Measurements from ENCODE around the gene NFE2L2. TPM values are rescaled to one million over a fixed set of nuclear protein-coding genes. Genes with fewer than 3 reads are reported as not detected.
"Not testable (repeated sequence)": the region's sequence is repeated elsewhere in the genome, so short reads cannot be mapped to it uniquely, and the experiment has no call there.

NFE2L2 gene
- total RNA-seq, 2 experiments from 2014 or later: 71.0 to 78.8 TPM

DNA sequence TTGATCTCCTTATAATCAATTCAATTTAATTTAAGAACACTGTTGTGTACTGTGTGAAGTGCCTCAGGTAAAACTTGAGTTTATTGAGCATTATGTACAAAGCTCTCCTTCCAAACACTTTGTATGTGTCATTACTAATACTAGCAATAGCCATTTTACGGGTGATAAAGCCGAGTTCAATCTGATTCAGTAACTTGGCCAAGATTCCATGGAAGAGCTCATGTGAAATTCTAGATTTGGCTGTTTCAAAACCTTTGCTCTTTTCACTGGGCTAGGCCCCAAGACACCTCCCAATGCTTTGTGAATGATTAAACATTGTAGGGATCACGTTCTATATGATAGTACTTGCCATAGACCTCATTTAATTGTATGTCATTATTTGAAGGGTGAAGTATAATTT, 8.9 kb upstream of the NFE2L2 start:
- peaks cover 31% of the 10 kb centered on the region for H3K4me1 Mint-ChIP-seq
- ATAC-seq (ENCODE audit: low read depth) (no peak), DNase-seq (no peak)
- POLR2A ChIA-PET: interaction anchor here (1.6 to 2.5 kb wide), 2 partner anchors 8 to 9 kb away, joined by 9 to 20 read pairs; partner anchors contain the start of gene NFE2L2
- H3K4me3 Mint-ChIP-seq: no peak overlapping the region
- peaks cover 1% of the 10 kb centered on the region for H3K9me3 Mint-ChIP-seq
- H3K36me3 Mint-ChIP-seq: peaks cover 2% of the 10 kb centered on the region
- no peak overlapping the region for H3K27ac Mint-ChIP-seq
- no peaks in the 10 kb centered on the region for H3K27me3 Mint-ChIP-seq

DNA sequence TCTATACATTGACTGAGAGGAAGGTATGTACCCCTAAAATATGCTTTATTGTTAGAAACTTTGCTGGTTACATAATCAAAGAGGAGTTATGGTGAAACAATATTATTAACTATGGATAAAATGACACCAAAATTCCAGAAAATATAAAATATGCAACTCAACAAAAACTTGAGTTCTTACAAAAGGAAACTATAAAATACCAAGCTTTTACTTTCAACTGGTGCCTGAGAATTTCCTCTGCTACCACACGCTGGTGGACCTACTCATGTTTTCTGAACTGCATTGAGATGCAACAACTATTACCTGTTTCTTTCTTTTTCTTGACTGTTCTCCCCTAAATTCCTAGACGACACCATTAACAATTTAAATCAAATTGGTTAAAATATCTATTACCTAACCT, 8.2 kb upstream of the NFE2L2 start:
- DNase-seq: no peak
- peaks cover 36% of the 10 kb centered on the region for H3K4me1 Mint-ChIP-seq

DNA sequence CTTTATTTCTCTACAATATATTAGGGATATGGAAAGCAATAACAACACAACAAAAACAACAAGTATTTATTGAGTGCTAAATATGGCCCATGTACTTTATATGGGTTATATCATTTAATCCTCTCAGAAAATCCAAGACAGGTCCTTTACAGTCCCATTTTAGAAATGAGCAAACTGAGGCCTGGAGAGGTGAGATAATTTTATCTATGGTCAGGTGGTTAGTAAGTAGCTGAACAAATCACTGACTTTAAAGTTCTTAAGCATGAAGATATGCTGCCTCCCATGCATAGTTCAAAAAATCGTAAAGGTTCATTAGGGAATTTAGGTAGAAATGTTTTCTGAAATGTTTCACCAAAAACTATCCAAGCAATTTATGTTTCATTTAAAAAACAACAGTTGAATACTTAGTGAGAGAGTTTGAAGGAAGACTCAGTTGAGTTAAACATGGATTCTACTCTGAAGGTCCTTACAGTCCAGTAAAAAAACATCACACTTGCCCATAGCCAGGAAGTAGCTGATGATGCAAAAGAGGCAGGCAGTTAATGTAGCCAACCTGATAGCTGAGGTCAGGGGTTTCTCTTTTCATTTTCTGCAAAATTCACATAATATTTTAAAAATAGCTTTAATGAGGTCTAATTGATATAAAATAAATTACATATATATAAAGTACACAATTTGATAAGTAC, 7.6 kb upstream of the NFE2L2 start:
- Mint-ChIP-seq H3K4me3 (peak overlapping the region; percentile 42), H3K36me3 (peaks cover 5% of the 10 kb centered on the region), H3K4me1 (peaks cover 42% of the 10 kb centered on the region), H3K27ac (peak overlapping the region; percentile 86), H3K9me3 (peaks cover 3% of the 10 kb centered on the region), H3K27me3 (no peaks in the 10 kb centered on the region)
- DNase-seq: no peak
- peak; percentile 82 for ATAC-seq (ENCODE audit: low read depth)
- POLR2A ChIA-PET: interaction anchor here (1.2 to 2.5 kb wide), 3 partner anchors 8 to 38 kb away, joined by 3 to 20 read pairs (median 9); partner anchors contain the start of gene NFE2L2

More for the DNA sequence above, 8.2 kb upstream of the NFE2L2 start:
- Mint-ChIP-seq H3K36me3 (peaks cover 3% of the 10 kb centered on the region), H3K9me3 (peaks cover 3% of the 10 kb centered on the region), H3K27me3 (no peaks in the 10 kb centered on the region), H3K27ac (peak overlapping the region; percentile 54), H3K4me3 (peak overlapping the region; percentile 22)
- POLR2A ChIA-PET: interaction anchor here (1.2 to 2.5 kb wide), 3 partner anchors 9 to 37 kb away, joined by 3 to 20 read pairs (median 9); partner anchors contain the start of gene NFE2L2
- peak; percentile 39 for ATAC-seq (ENCODE audit: low read depth)

DNA sequence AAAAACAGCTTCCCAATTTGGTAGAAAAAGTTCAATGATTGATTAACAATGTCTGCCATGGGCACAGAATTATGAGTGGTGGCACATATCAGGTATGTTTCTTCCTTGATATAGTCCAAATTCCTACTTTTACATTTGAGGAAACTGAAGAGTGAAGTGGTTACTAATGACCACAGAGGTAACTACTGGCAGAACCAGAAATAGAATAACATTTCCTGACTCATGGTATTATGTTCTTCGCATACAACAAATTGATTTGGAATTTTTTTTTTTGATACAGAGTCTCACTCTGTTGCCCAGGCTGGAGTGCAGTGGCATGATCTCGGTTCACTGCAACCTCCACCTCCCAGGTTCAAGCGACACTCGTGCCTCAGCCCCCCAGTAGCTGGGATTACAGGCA, 6.0 kb upstream of the NFE2L2 start:
- ATAC-seq (ENCODE audit: low read depth): no peak
- Mint-ChIP-seq H3K4me3 (no peak overlapping the region), H3K4me1 (peaks cover 57% of the 10 kb centered on the region), H3K36me3 (peaks cover 5% of the 10 kb centered on the region), H3K9me3 (peaks cover 3% of the 10 kb centered on the region), H3K27ac (no peak overlapping the region), H3K27me3 (no peaks in the 10 kb centered on the region)
- POLR2A ChIA-PET: interaction anchor here (1.9 kb wide), 1 partner anchor 16 kb away, joined by 5 read pairs; no protein-coding TSS in a partner anchor
- no peak for DNase-seq

DNA sequence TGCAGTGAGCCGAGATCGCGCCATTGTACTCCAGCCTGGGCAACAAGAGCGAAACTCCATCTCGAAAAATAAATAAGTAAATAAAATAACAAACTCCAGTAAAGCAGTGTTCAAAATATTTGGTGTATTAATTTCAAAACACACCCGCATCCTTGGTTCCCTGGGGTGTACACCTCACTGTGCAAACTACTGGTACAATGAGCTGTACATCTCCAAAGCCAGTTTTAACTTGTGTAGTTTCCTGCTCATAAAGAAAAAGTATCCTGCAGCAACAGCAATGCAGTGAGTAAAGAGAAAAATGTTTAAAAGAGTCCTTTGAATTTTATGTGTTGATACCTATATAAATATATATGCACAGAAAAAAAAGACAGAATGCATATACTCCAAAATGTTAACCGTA, 4.4 kb upstream of the NFE2L2 start:
- H3K4me1 Mint-ChIP-seq: peaks cover 58% of the 10 kb centered on the region
- peaks cover 5% of the 10 kb centered on the region for H3K36me3 Mint-ChIP-seq
- POLR2A ChIA-PET: interaction anchor here (6.8 to 7.5 kb wide), 2 partner anchors 13 to 22 kb away, joined by 89 to 256 read pairs; no protein-coding TSS in a partner anchor
- DNase-seq (no peak), ATAC-seq (ENCODE audit: low read depth) (no peak)
- H3K9me3 Mint-ChIP-seq: peaks cover 3% of the 10 kb centered on the region
- H3K4me3 Mint-ChIP-seq: no peak overlapping the region
- no peak overlapping the region for H3K27ac Mint-ChIP-seq
- no peaks in the 10 kb centered on the region for H3K27me3 Mint-ChIP-seq

DNA sequence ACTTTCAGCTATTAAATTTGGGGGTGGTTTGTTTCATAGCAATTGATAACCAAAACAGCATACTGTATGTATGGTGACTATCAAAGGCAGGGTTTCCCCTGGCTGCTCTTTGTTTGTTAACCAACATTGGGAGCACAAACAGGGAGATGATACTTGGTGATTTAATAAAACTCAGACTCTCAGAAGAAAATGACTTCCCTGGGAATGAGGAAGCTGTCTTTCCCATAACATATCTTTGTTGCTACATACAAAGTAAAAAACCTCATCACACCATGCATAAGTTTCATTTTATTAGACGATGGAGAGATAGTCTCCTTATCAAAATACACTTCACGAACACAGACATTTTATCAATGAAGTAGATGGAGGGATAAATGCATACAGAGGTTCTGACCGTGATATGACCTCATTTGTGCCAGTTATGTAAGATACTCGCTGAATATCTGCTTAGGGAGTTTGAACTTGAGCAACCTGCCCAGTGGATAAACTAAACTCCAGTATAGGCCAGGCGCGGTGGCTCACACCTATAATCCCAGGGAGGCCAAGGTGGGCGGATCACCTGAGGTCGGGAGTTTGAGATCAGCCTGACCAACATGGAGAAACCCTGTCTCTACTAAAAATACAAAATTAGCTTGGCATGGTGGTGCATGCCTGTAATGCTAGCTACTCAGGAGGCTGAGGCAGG, 3.8 kb upstream of the NFE2L2 start:
- POLR2A ChIA-PET: interaction anchor here (6.8 to 7.5 kb wide), 2 partner anchors 13 to 23 kb away, joined by 89 to 256 read pairs; no protein-coding TSS in a partner anchor
- H3K27ac Mint-ChIP-seq: no peak overlapping the region
- ATAC-seq (ENCODE audit: low read depth) (no peak), DNase-seq (no peak)
- H3K9me3 Mint-ChIP-seq: peaks cover 3% of the 10 kb centered on the region
- no peak overlapping the region for H3K4me3 Mint-ChIP-seq
- no peaks in the 10 kb centered on the region for H3K27me3 Mint-ChIP-seq
- peaks cover 54% of the 10 kb centered on the region for H3K4me1 Mint-ChIP-seq
- peaks cover 6% of the 10 kb centered on the region for H3K36me3 Mint-ChIP-seq

DNA sequence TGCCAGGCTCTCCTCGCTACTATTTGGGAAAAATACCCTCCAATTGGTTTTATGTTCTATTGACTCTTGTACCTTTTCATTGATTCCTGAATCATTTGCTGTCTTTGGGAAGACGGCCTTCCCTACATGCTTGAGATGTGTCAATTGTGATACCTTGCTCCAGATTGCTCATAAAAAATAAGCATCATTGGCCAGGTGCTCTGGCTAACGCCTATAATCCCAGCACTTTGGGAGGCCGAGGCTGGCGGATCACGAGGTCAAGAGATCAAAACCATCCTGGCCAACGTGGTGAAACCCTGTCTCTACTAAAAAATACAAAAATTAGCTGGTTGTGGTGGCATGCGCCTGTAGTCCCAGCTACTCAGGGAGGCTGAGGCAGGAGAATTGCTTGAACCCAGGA, 2.4 kb upstream of the NFE2L2 start:
- Mint-ChIP-seq H3K4me3 (peak overlapping the region; percentile 90), H3K36me3 (peaks cover 11% of the 10 kb centered on the region), H3K4me1 (peaks cover 50% of the 10 kb centered on the region), H3K27ac (peak overlapping the region; percentile 98)
- POLR2A ChIA-PET: interaction anchor here (0.9 to 7.5 kb wide), 6 partner anchors 15 to 102 kb away, joined by 3 to 256 read pairs (median 34); no protein-coding TSS in a partner anchor
- ATAC-seq (ENCODE audit: low read depth); DNase-seq; H3K9me3 Mint-ChIP-seq; H3K27me3 Mint-ChIP-seq: not testable (repeated sequence)

DNA sequence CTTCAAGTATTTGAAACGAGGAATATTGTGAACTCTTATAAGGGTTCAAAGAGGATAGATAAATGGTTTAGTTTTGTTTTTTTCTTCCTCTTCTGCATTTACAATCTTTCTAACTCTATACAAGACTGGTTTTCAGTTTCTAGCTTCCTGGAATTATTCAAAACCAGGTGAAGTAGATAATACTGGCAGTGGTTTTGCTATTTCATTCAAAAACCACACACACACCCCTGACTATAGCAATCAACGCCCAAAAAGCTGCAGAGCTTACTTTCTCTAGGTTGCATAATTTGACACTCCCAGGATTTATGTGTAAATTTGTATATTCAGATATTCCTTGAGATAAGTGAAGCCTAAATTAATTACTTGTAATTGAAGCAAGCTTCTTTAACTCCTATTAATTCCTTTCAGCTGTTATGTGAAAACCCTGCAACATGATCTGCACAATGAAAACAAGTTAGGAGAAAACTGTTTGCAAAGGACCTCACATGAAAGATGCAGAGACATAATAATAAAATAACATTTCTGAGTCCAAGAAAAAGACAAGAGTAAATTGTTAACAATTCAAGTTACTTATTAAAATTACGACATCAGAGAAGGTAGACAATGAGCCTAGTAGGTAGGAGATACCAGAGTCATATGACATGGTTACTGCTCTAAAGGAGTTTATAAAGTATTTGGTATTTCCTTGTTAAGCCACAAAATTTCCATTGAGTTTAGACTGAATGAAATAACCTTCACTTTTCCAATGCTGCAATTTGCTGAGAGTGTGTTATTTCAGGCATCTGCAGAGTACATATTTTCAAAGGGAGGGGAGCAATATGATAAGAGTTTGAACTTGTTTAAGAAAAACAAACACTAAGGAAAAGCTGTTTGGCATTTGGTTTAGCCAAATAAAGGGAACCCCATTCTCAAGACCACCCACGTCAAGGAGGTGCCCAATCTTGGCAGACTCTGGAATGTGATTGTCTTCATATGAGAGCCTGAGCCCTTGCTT, 1.6 kb upstream of the NFE2L2 start:
- DNase-seq (no peak), ATAC-seq (ENCODE audit: low read depth) (no peak)
- POLR2A ChIA-PET: interaction anchor here (0.9 to 7.5 kb wide), 15 partner anchors 12 to 127 kb away, joined by 3 to 256 read pairs (median 33); partner anchors contain the start of genes AGPS and HNRNPA3
- Mint-ChIP-seq H3K9me3 (peaks cover 3% of the 10 kb centered on the region), H3K4me1 (peaks cover 53% of the 10 kb centered on the region), H3K36me3 (peaks cover 13% of the 10 kb centered on the region), H3K4me3 (peak overlapping the region; percentile 90), H3K27ac (peak overlapping the region; percentile 98), H3K27me3 (no peaks in the 10 kb centered on the region)

DNA sequence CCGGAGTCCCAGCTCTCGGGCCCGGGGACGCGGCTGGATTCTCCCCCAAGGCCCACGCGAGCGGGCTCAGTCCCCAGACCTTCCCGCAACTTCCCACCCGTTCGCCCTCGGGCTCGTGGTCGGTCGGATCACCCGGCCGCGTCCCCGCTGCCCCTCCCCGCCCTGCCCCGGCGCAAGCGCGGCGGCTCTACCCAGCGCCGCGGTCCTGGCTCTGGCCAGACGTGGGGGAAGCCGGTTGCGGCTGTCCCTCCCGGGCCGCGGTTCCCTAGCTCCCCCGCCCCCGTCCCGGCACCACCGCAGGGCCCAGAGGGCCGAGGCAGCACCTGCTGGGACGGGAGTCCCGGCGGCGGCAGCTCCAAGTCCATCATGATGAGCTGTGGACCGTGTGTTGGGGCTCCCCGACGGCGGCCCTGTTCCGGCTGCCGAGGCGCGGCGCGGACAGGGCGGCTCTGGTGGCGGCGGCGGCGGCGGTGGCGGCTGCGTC, 276 bp downstream of the NFE2L2 start:
- H3K27me3 Mint-ChIP-seq: no peaks in the 10 kb centered on the region
- ATAC-seq (ENCODE audit: low read depth) (no peak), DNase-seq (no peak)
- peaks cover 51% of the 10 kb centered on the region for H3K4me1 Mint-ChIP-seq
- H3K27ac Mint-ChIP-seq: peak overlapping the region; percentile 98
- POLR2A ChIA-PET: interaction anchor here (0.9 to 7.5 kb wide), 29 partner anchors 9 to 288 kb away, joined by 3 to 256 read pairs (median 12); partner anchors contain the start of genes AGPS and HNRNPA3
- H3K4me3 Mint-ChIP-seq: peak overlapping the region; percentile 90
- H3K36me3 Mint-ChIP-seq: peaks cover 21% of the 10 kb centered on the region
- H3K9me3 Mint-ChIP-seq: peaks cover 3% of the 10 kb centered on the region

DNA sequence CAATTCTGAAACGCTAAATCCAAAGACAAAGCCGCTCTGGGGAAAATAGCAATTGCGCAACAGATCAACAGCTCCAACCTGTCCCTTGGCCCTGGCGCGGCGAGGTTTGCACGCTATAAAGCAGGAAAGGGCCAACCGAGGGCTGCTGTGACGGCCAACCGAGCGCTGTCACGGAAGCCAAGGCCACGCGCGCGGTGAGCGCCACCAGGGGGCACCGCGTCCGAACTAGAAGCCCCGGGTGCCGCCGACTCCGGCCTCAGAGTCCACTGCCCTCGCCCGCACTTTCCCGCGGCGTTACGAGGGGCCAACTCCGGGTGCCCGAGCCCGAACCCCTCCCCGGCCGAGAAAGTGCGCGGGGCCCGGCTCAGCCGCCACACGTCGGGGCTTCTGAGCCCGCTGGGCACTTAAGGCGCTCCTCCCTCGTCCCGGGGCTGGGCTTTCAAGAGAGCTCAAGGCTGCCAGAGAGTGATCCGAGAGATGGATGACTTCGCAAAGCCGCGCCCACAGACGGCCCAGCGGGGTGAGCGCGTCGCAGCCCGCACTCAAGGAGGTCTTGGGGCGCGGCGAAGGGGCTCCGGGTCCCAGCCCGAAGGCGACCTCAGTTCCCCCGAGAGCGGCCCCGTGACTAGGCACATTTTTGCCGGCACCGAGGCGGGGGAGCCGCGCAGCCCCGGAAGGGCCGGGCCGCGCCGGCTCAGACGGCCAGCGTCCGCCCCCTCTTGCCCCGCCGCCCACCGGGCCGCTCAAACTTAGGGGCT, 897 bp downstream of the NFE2L2 start:
- peak; percentile 64 for ATAC-seq (ENCODE audit: low read depth)
- H3K9me3 Mint-ChIP-seq: peaks cover 3% of the 10 kb centered on the region
- H3K4me3 Mint-ChIP-seq: peak overlapping the region; percentile 97
- peaks cover 27% of the 10 kb centered on the region for H3K36me3 Mint-ChIP-seq
- peaks cover 54% of the 10 kb centered on the region for H3K4me1 Mint-ChIP-seq
- DNase-seq: peak; percentile 98
- peak overlapping the region; percentile 98 for H3K27ac Mint-ChIP-seq
- no peaks in the 10 kb centered on the region for H3K27me3 Mint-ChIP-seq
- POLR2A ChIA-PET: interaction anchor here (0.6 to 7.5 kb wide), 29 partner anchors 9 to 129 kb away, joined by 3 to 256 read pairs (median 12); partner anchors contain the start of genes AGPS and HNRNPA3

DNA sequence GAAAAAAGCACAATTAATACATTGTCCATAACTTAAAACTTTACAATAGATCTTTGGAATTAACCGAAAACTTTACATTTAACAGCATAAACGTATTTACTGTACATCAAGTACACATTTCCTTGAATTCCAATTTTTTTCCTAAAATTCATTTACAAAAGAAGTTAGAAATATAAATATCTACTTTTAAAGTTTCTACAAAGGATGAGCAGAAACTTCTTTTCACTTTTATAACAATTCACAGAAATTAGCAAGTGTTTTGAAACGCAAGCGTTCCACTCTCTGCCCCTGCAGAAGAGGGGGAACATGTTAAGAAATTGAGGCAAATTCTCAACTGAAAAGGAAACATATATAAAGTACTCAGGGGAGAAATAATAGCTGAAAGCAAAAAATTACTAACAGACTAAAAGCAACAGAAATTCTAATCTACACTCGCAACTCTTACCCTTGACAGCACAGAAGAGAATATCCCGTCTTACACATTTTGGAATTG, 1.5 kb downstream of the NFE2L2 start:
- Mint-ChIP-seq H3K4me1 (peaks cover 54% of the 10 kb centered on the region), H3K9me3 (peaks cover 4% of the 10 kb centered on the region), H3K27ac (peak overlapping the region; percentile 97), H3K4me3 (peak overlapping the region; percentile 97), H3K36me3 (peaks cover 29% of the 10 kb centered on the region), H3K27me3 (no peaks in the 10 kb centered on the region)
- no peak for ATAC-seq (ENCODE audit: low read depth)
- POLR2A ChIA-PET: interaction anchor here (0.6 to 7.5 kb wide), 27 partner anchors 9 to 130 kb away, joined by 3 to 256 read pairs (median 14); partner anchors contain the start of genes AGPS and HNRNPA3
- no peak for DNase-seq

Data from activated naive CD8-positive, alpha-beta T cell treated with anti-CD3 and anti-CD28 coated beads, Interleukin-2, amount 10 ng/mL, durations not matched to agents 7 days and 5 days (primary cell).